ENCODE data around the gene GOLIM4. TPM values are rescaled to one million over a fixed set of nuclear protein-coding genes. Genes with fewer than 3 reads are reported as not detected.
"Not testable (repeated sequence)": the region's sequence is repeated elsewhere in the genome, so short reads cannot be mapped to it uniquely, and the experiment has no call there.

GOLIM4 gene
- total RNA-seq, 4 donors from 2014 or later = 13.0 to 20.8 (median 17.8) TPM

GRCh38 chr3:168063122-168063521 lies 32.6 kb downstream of the GOLIM4 start:
- intact Hi-C loops (cut with DNase I; ENCODE audit: low total_unique reads) (no loop called here), in situ Hi-C loops (cut with MboI; ENCODE audit: low sequenced_read_pairs in 4 of 4) (no loop called here)
- Histone ChIP-seq H3K4me1 (peaks cover 12 to 34% of the 10 kb centered on the region in 2 donors), H3K9me3 (no peaks in the 10 kb centered on the region), H3K36me3 (no peaks in the 10 kb centered on the region), H3K27me3 (no peaks in the 10 kb centered on the region), H3K4me3 (no peak overlapping the region), H3K27ac (no peak overlapping the region)
- ATAC-seq (no peak), DNase-seq (no peak)
- TF ChIP-seq CTCF (IDR thresholded peaks at IDR 0.05 in 4 of 5, conservative IDR thresholded peaks at IDR 0.05 in 1 of 5) (no peak), POLR2A (IDR thresholded peaks at IDR 0.05) (no peak)

- no peak for TF ChIP-seq CTCF (IDR thresholded peaks at IDR 0.05 in 4 of 5, conservative IDR thresholded peaks at IDR 0.05 in 1 of 5)
- no peak for TF ChIP-seq POLR2A (IDR thresholded peaks at IDR 0.05)
- no peak overlapping the region for H3K27ac ChIP-seq
- H3K4me3 ChIP-seq = no peak overlapping the region
- DNase-seq (no peak), ATAC-seq (no peak)
- no peaks in the 10 kb centered on the region for H3K36me3 ChIP-seq
- intact Hi-C loops (cut with DNase I; ENCODE audit: low total_unique reads) (no loop called here), in situ Hi-C loops (cut with MboI; ENCODE audit: low sequenced_read_pairs in 4 of 4) (no loop called here)
- H3K4me1 ChIP-seq = peaks cover 12 to 34% of the 10 kb centered on the region in 2 donors
- H3K9me3 ChIP-seq = no peaks in the 10 kb centered on the region
- H3K27me3 ChIP-seq = no peaks in the 10 kb centered on the region
Measured at GRCh38 chr3:168062679-168063078, 33.0 kb downstream of the GOLIM4 start.

DNA sequence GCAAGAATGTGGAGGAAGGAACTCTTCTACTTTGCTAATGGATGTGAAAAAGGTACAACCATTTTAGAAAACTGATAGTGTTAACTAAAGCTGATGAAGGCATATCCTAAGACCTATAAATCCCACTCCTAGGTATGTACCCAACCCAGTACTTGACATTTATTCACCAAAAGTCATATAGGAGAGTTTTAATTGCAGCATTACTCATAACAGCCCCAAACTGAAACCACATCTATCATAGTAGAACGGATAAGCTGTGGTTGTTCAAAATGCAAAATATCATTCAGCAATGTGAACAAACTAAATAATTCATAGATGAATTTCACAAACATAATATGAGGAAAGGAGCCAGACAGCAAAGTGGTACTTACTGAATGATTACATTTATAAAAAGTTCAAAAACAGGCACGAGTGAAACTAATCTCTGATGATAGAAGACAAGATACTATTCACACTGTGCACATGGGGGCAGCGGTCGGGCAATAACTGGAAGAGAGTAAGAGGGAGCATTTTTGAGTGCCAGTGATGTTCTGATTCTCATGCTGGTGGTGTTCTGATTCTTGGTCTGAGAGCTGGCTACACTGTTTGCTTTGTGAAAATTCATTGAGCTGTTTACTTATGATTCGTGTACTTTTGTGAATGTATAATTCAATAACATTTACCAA lies 34.3 kb downstream of the GOLIM4 start:
- Histone ChIP-seq H3K4me3 (no peak overlapping the region), H3K27me3 (no peaks in the 10 kb centered on the region), H3K9me3 (no peaks in the 10 kb centered on the region), H3K4me1 (peaks cover 12 to 29% of the 10 kb centered on the region in 2 donors), H3K36me3 (no peaks in the 10 kb centered on the region), H3K27ac (no peak overlapping the region)
- ATAC-seq (no peak), DNase-seq (no peak)
- in situ Hi-C loops (cut with MboI; ENCODE audit: low sequenced_read_pairs in 4 of 4) (no loop called here), intact Hi-C loops (cut with DNase I; ENCODE audit: low total_unique reads) (no loop called here)
- TF ChIP-seq POLR2A (IDR thresholded peaks at IDR 0.05) (no peak), CTCF (IDR thresholded peaks at IDR 0.05 in 4 of 5, conservative IDR thresholded peaks at IDR 0.05 in 1 of 5) (no peak)

- TF ChIP-seq CTCF (IDR thresholded peaks at IDR 0.05 in 4 of 5, conservative IDR thresholded peaks at IDR 0.05 in 1 of 5) (no peak), POLR2A (IDR thresholded peaks at IDR 0.05) (no peak)
- intact Hi-C loops (cut with DNase I; ENCODE audit: low total_unique reads) (no loop called here), in situ Hi-C loops (cut with MboI; ENCODE audit: low sequenced_read_pairs in 4 of 4) (no loop called here)
- ATAC-seq (no peak), DNase-seq (no peak)
- Histone ChIP-seq H3K36me3 (no peaks in the 10 kb centered on the region), H3K27me3 (no peaks in the 10 kb centered on the region), H3K9me3 (no peaks in the 10 kb centered on the region), H3K4me3 (no peak overlapping the region), H3K27ac (no peak overlapping the region), H3K4me1 (peaks cover 5 to 25% of the 10 kb centered on the region in 2 donors)
Measured at GRCh38 chr3:168060317-168060716, 35.4 kb downstream of the GOLIM4 start.

- Histone ChIP-seq H3K27ac (no peak overlapping the region), H3K27me3 (no peaks in the 10 kb centered on the region), H3K4me3 (no peak overlapping the region), H3K9me3 (no peaks in the 10 kb centered on the region), H3K4me1 (peaks cover 5 to 21% of the 10 kb centered on the region in 2 donors), H3K36me3 (no peaks in the 10 kb centered on the region)
- intact Hi-C loops (cut with DNase I; ENCODE audit: low total_unique reads) (no loop called here), in situ Hi-C loops (cut with MboI; ENCODE audit: low sequenced_read_pairs in 4 of 4) (no loop called here)
- no peak for ATAC-seq
- no peak for TF ChIP-seq POLR2A (IDR thresholded peaks at IDR 0.05)
- no peak for TF ChIP-seq CTCF (IDR thresholded peaks at IDR 0.05 in 4 of 5, conservative IDR thresholded peaks at IDR 0.05 in 1 of 5)
- no peak for DNase-seq
Measured at GRCh38 chr3:168058481-168058880, 37.2 kb downstream of the GOLIM4 start.

DNA sequence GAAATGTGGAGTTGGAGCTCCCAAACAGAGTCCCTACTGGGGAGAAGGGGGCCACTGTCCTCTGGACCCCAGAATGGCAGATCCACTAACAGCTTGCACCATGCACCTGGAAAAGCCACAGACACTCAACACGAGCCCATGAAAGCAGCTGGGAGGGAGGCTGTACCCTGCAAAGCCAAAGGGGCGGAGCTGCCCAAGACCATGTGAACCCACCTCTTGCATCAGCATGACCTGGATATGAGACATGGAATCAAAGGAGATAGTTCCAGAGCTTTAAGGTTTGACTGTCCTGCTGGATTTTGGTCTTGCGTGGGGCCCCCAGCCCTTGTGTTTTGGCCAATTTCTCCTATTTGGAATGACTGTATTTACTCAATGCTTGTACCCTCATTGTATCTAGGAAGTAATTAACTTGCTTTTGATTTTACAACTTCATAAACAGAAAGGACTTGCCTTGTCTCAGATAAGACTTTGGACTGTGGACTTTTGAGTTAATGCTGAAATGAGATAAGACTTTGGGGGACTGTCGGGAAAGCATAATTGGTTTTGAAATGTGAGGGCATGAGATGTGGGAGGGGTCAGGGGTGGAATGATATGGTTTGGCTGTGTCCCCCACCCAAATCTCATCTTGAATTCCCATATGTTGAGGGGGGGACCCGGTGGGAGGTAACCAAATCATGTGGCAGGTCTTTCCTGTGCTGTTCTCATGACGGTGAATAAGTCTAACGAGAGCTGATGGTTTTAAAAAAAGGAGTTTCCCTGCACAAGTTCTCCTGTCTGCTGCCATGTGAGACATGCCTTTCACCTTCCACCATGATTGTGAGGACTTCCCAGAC lies 39.1 kb downstream of the GOLIM4 start:
- ATAC-seq; H3K9me3 ChIP-seq; H3K27ac ChIP-seq; H3K36me3 ChIP-seq; H3K4me3 ChIP-seq; DNase-seq; intact Hi-C loops (cut with DNase I; ENCODE audit: low total_unique reads); H3K27me3 ChIP-seq; in situ Hi-C loops (cut with MboI; ENCODE audit: low sequenced_read_pairs in 4 of 4): not testable (repeated sequence)
- H3K4me1 ChIP-seq = peaks cover 13 to 22% of the 10 kb centered on the region in 2 donors
